H1 (cell line): ENCODE results near the gene DHPS. TPM values are rescaled to one million over a fixed set of nuclear protein-coding genes. Genes with fewer than 3 reads are reported as not detected.

Experiments
- CTCF ChIA-PET: fragments of 300-600 bp; sonication (Branson Sonifier 250); formaldehyde crosslinking; loops from one replicate; lab custom pipeline; 2021; ENCODE audit not compliant: partially characterized antibody; lab: Charles Lee
- POLR2A ChIA-PET: fragments of 300-600 bp; sonication (Branson Sonifier 250); formaldehyde crosslinking; loops from one replicate; lab custom pipeline; 2021; ENCODE audit warnings: inconsistent platforms; ENCODE audit not compliant: partially characterized antibody; lab: Charles Lee
- DNase-seq, 2 experiments: peaks; one replicate each; pipeline versions ENCODE4 v3.0.0 to v3.0.0-alpha.2; 2010 to 2022; ENCODE audit warnings: low spot score in 2 of 2, low read depth in 1 of 2, mixed read lengths in 1 of 2
- FAIRE-seq: peaks from 2 replicates; lab custom pipeline; 2011; peaks lifted over from hg19 to GRCh38; lab: Jason Lieb, UNC
- H2AFZ ChIP-seq: 2 replicates; pipeline ENCODE4 v1.8.1; 2012; ENCODE audit warnings: low read length, inconsistent platforms
- H2AK5ac ChIP-seq: 2 replicates; pipeline ENCODE4 v1.6.1; 2013; ENCODE audit warnings: low read depth, low read length
- H2BK120ac ChIP-seq: replicated peaks from 2 replicates; pipeline ENCODE3; 2013; ENCODE audit warnings: low read depth, low read length, inconsistent platforms
- H2BK12ac ChIP-seq: 2 replicates; pipeline ENCODE4 v1.6.1; 2013; ENCODE audit warnings: low read depth, low read length
- H2BK15ac ChIP-seq: 2 replicates; pipeline ENCODE4 v1.6.1; 2013; ENCODE audit warnings: low read length
- H2BK20ac ChIP-seq: 2 replicates; pipeline ENCODE4 v1.6.1; 2013; ENCODE audit warnings: low read length
- H2BK5ac ChIP-seq: 2 replicates; pipeline ENCODE4 v1.6.1; 2013; ENCODE audit warnings: low read depth, low read length
- H3K14ac ChIP-seq: 2 replicates; pipeline ENCODE4 v1.6.1; 2013; ENCODE audit warnings: inconsistent platforms; ENCODE audit not compliant: insufficient read length
- H3K18ac ChIP-seq: 2 replicates; pipeline ENCODE4 v1.6.1; 2013; ENCODE audit warnings: low read length; ENCODE audit errors: extremely low read depth
- H3K23ac ChIP-seq: 2 replicates; pipeline ENCODE4 v1.6.1; 2013; ENCODE audit warnings: inconsistent platforms; ENCODE audit not compliant: insufficient read length
- H3K23me2 ChIP-seq: 2 replicates; pipeline ENCODE4 v1.6.1; 2013; ENCODE audit warnings: low read depth, low read length
- H3K27ac ChIP-seq: 2 replicates; pipeline ENCODE4 v1.6.1; 2011; ENCODE audit warnings: low read depth, low read length, inconsistent platforms
- H3K27me3 ChIP-seq, 4 experiments: replicated peaks in 1 of 4; 1 replicate in 1 of 4; 2 replicates in 3 of 4; pipeline versions ENCODE4 v1.6.1 to v1.8.1; 2011 to 2013; ENCODE audit warnings: low read length in 3 of 4, mild to moderate bottlenecking in 3 of 4, inconsistent platforms in 2 of 4, mixed read lengths in 2 of 4, moderate library complexity in 1 of 4; ENCODE audit not compliant: control insufficient read depth in 3 of 4, insufficient read depth in 3 of 4; ENCODE audit errors: extremely low read depth in 1 of 4
- H3K36me3 ChIP-seq, 4 experiments: 2 replicates each; pipeline versions ENCODE4 v1.6.1 to v1.8.1; 2011 to 2013; ENCODE audit warnings: mild to moderate bottlenecking in 4 of 4, low read length in 3 of 4, moderate library complexity in 2 of 4, control low read depth in 1 of 4, inconsistent platforms in 1 of 4; ENCODE audit not compliant: insufficient read depth in 4 of 4, control insufficient read depth in 2 of 4
- H3K4ac ChIP-seq: replicated peaks from 2 replicates; pipeline ENCODE3; 2013; ENCODE audit warnings: low read length, low read depth, mixed read lengths, inconsistent platforms; ENCODE audit not compliant: insufficient read length
- H3K4me1 ChIP-seq, 4 experiments: replicated peaks in 1 of 4; 1 replicate in 1 of 4; 2 replicates in 3 of 4; pipeline versions ENCODE4 v1.6.1 to v1.8.1; 2011 to 2013; ENCODE audit warnings: low read length in 3 of 4, inconsistent platforms in 2 of 4, mixed read lengths in 1 of 4; ENCODE audit not compliant: insufficient read depth in 4 of 4, control insufficient read depth in 3 of 4
- H3K4me2 ChIP-seq, 2 experiments: 2 replicates each; pipeline versions ENCODE4 v1.6.1 to v1.8.1; 2011 to 2013; ENCODE audit warnings: low read depth in 2 of 2, low read length in 2 of 2, control low read depth in 1 of 2, inconsistent platforms in 1 of 2, mild to moderate bottlenecking in 1 of 2; ENCODE audit not compliant: insufficient read depth in 1 of 2
- H3K4me3 ChIP-seq, 4 experiments: fragments of 200-600, 300-600 bp in 1 of 4; sonication (generic), shearing (Covaris generic), sonication (Bioruptor Twin) in 1 of 4; 2 replicates each; pipeline versions ENCODE4 v1.5.1 to v1.8.1; 2011 to 2016; ENCODE audit warnings: low read length in 4 of 4, low read depth in 3 of 4, control low read depth in 2 of 4, inconsistent platforms in 2 of 4, mild to moderate bottlenecking in 2 of 4, mixed read lengths in 1 of 4, moderate library complexity in 1 of 4; ENCODE audit not compliant: insufficient read depth in 2 of 4; ENCODE audit errors: extremely low read depth in 1 of 4
- H3K56ac ChIP-seq: replicated peaks from 2 replicates; pipeline ENCODE3; 2013; ENCODE audit warnings: low read depth, mild to moderate bottlenecking, mixed read lengths, low read length, inconsistent platforms; ENCODE audit not compliant: insufficient read length
- H3K79me1 ChIP-seq: 2 replicates; pipeline ENCODE4 v1.6.1; 2013; ENCODE audit warnings: low read depth, low read length, control low read depth
- H3K79me2 ChIP-seq, 2 experiments: 2 replicates each; pipeline versions ENCODE4 v1.6.1 to v1.8.1; 2012 to 2013; ENCODE audit warnings: low read length in 2 of 2, mild to moderate bottlenecking in 2 of 2, inconsistent platforms in 1 of 2; ENCODE audit not compliant: insufficient read depth in 2 of 2, control insufficient read depth in 1 of 2
- H3K9ac ChIP-seq, 4 experiments: replicated peaks in 1 of 4; 1 replicate in 1 of 4; 2 replicates in 3 of 4; pipeline versions ENCODE4 v1.6.1 to v1.8.1; 2011 to 2013; ENCODE audit warnings: low read depth in 3 of 4, low read length in 3 of 4, control low read depth in 2 of 4, mild to moderate bottlenecking in 2 of 4, moderate library complexity in 2 of 4, inconsistent platforms in 1 of 4; ENCODE audit errors: extremely low read depth in 1 of 4
- H3K9me3 ChIP-seq, 2 experiments: 2 replicates each; pipeline versions ENCODE4 v1.6.1 to v1.8.1; 2012 to 2013; ENCODE audit warnings: mild to moderate bottlenecking in 2 of 2, moderate library complexity in 2 of 2, control low read depth in 1 of 2, inconsistent platforms in 1 of 2, low read depth in 1 of 2, low read length in 1 of 2, mixed read lengths in 1 of 2; ENCODE audit not compliant: insufficient read depth in 2 of 2
- H4K20me1 ChIP-seq, 2 experiments: replicated peaks in 1 of 2; 2 replicates each; pipeline versions ENCODE3 to v1.8.1; 2011 to 2013; ENCODE audit warnings: inconsistent platforms in 2 of 2, low read length in 2 of 2, mild to moderate bottlenecking in 1 of 2; ENCODE audit not compliant: insufficient read depth in 2 of 2, control insufficient read depth in 1 of 2
- H4K5ac ChIP-seq: 2 replicates; pipeline ENCODE4 v1.6.1; 2013; ENCODE audit warnings: low read length, low read depth, mixed read lengths, inconsistent platforms; ENCODE audit not compliant: insufficient read length
- H4K8ac ChIP-seq: 2 replicates; pipeline ENCODE4 v1.8.0; 2013; ENCODE audit warnings: mild to moderate bottlenecking, moderate library complexity, low read length, inconsistent platforms; ENCODE audit not compliant: insufficient read depth; ENCODE audit errors: extremely low read depth
- H4K91ac ChIP-seq: replicated peaks from 2 replicates; pipeline ENCODE3; 2013; ENCODE audit warnings: low read length, mixed read lengths, inconsistent platforms; ENCODE audit not compliant: insufficient read length
- BCL11A ChIP-seq, 2 experiments: IDR thresholded peaks; one replicate each; pipeline ENCODE4 v1.6.1; 2011; ENCODE audit warnings: low read depth in 2 of 2, low read length in 2 of 2, mild to moderate bottlenecking in 2 of 2
- BRCA1 ChIP-seq: IDR thresholded peaks from 2 replicates; pipeline ENCODE4 v1.6.1; 2012; ENCODE audit warnings: low read depth, low read length, improper control_type of control experiment
- CBX8 ChIP-seq: fragments of 300-800, 300-1000 bp; sonication (generic); IDR thresholded peaks from 2 replicates; pipeline ENCODE4 v1.7.1; 2016; ENCODE audit warnings: low read depth, low read length, borderline replicate concordance
- CHD2 ChIP-seq: IDR thresholded peaks from 2 replicates; pipeline ENCODE4 v1.6.1; 2012; ENCODE audit warnings: low read length, improper control_type of control experiment
- CTBP2 ChIP-seq: IDR thresholded peaks from 2 replicates; pipeline ENCODE4 v1.7.0; 2011; ENCODE audit warnings: borderline replicate concordance, mild to moderate bottlenecking, moderate library complexity, mixed read lengths, low read length; ENCODE audit not compliant: insufficient read depth, insufficient read length
- KDM1A ChIP-seq: fragments of 200-600, 300-600 bp; sonication (generic); IDR thresholded peaks from 2 replicates; pipeline ENCODE4 v1.7.1; 2016; ENCODE audit warnings: mild to moderate bottlenecking, low read length, borderline replicate concordance
- POLR2A ChIP-seq, 2 experiments: IDR thresholded peaks; 1 replicate in 1 of 2; 2 replicates in 1 of 2; pipeline ENCODE4 v1.6.1; 2011; ENCODE audit warnings: low read depth in 2 of 2, low read length in 2 of 2, mild to moderate bottlenecking in 2 of 2; ENCODE audit errors: control extremely low read depth in 1 of 2
- RAD21 ChIP-seq, 2 experiments: IDR thresholded peaks in 1 of 2; conservative IDR thresholded peaks in 1 of 2; 2 replicates each; pipeline ENCODE4 v1.6.1; 2011; ENCODE audit warnings: low read depth in 2 of 2, low read length in 2 of 2, improper control_type of control experiment in 1 of 2, inconsistent platforms in 1 of 2, mild to moderate bottlenecking in 1 of 2, moderate library complexity in 1 of 2
- SUZ12 ChIP-seq: fragments of 200-600 bp; sonication (generic); IDR thresholded peaks from 2 replicates; pipeline ENCODE4 v1.6.1; 2012; ENCODE audit warnings: mild to moderate bottlenecking, inconsistent platforms, low read length, moderate library complexity, mixed read lengths
- WGBS, 2 experiments: shearing (Covaris generic) in 1 of 2; methylation state at CpG; one replicate each; pipeline versions ENCODE4 v1.1.6 to v1.1.7; 2013 to 2015; ENCODE audit warnings: low lambda C conversion rate in 2 of 2, mixed read lengths in 2 of 2, inconsistent platforms in 1 of 2, low coverage in 1 of 2, missing lambda C conversion rate in 1 of 2; ENCODE audit not compliant: insufficient replicate concordance in 2 of 2, insufficient coverage in 1 of 2, insufficient read length in 1 of 2; ENCODE audit errors: extremely low coverage in 1 of 2, missing lambda C conversion rate in 1 of 2; 5-methylcytosine and 5-hydroxymethylcytosine counted together
- polyA plus RNA-seq, 7 experiments: library from polyadenylated mRNA; depleted of rRNA in 3 of 7; stranded (reverse) in 5 of 7; unstranded in 2 of 7; fragments of >200 nt in 5 of 7; fragments of 200-250 nt in 2 of 7; gene quantifications; 1 replicate in 5 of 7; 2 replicates in 1 of 7; 4 replicates in 1 of 7; pipeline versions ENCODE4 v1.2.1 to v1.2.3, GENCODE V29; 2011 to 2013; ENCODE audit warnings: missing spikeins in 2 of 7, mixed read lengths in 2 of 7
- total RNA-seq: library from RNA; stranded (reverse); fragmentation: NEBNext Ultra II Directional; extraction: Animal tissue kit (Norgen Biotek cat#: 25700); gene quantifications from 2 replicates; pipeline ENCODE4 v1.2.1, GENCODE V29; 2021

Gene DHPS
- total and polyA plus RNA-seq, 2 of the 8 experiments (the other 6 are each of a cell fraction or from before 2014, with no cell fraction given) = 86.6 to 99.6 TPM

- H3K4me3 ChIP-seq = no peak overlapping the region
- 92% methylated on average over 26 of the region's 26 CpGs; no CpG with 5 or more reads in 1 of the 2 experiments for WGBS, 2 experiments
These were observed 8.0 kb upstream of the DHPS start for GRCh38 chr19:12689581-12690216.

More at GRCh38 chr19:12689581-12690216, 8.0 kb upstream of the DHPS start:
- no peak overlapping the region for H2BK5ac ChIP-seq
- no peaks in the 10 kb centered on the region for H3K4me1 ChIP-seq
- H2BK120ac ChIP-seq = no peak overlapping the region
- H4K8ac ChIP-seq = no peak overlapping the region
- no peak overlapping the region for H2AK5ac ChIP-seq
- ChIA-PET POLR2A (interaction anchor here (1.1 to 9.2 kb wide), 3 partner anchors 11 to 68 kb away, joined by 3 to 93 read pairs (median 4); partner anchors contain the start of gene DHPS), CTCF (interaction anchor here (0.6 to 1.4 kb wide), 3 partner anchors 13 to 174 kb away, joined by 3 to 5 read pairs (median 4); no protein-coding TSS in a partner anchor)
- H3K36me3 ChIP-seq = no peaks in the 10 kb centered on the region
- H3K23me2 ChIP-seq = no peaks in the 10 kb centered on the region
- no peak overlapping the region for H3K4me2 ChIP-seq
- H3K23ac ChIP-seq = no peak overlapping the region
- TF ChIP-seq POLR2A (IDR thresholded peaks at IDR 0.05; ENCODE audit: control extremely low read depth in 1 of 2, low read depth in 2 of 2, low read length in 2 of 2) (no peak), RAD21 (IDR thresholded peaks at IDR 0.05 in 1 of 2, conservative IDR thresholded peaks at IDR 0.05 in 1 of 2; ENCODE audit: low read depth in 2 of 2, low read length in 2 of 2) (no peak), KDM1A (no peak), CTBP2 (no peak), SUZ12 (no peak), CHD2 (no peak), BRCA1 (no peak), CBX8 (no peak), BCL11A (IDR thresholded peaks at IDR 0.05; ENCODE audit: low read depth in 2 of 2, low read length in 2 of 2) (no peak)
- FAIRE-seq = no peak
- no peaks in the 10 kb centered on the region for H3K79me1 ChIP-seq
- peaks cover 0 to 8% of the 10 kb centered on the region in 2 experiments for H4K20me1 ChIP-seq
- H3K18ac ChIP-seq = no peak overlapping the region
- no peaks in the 10 kb centered on the region for H3K9me3 ChIP-seq
- H2BK15ac ChIP-seq = no peak overlapping the region
- H3K27ac ChIP-seq = no peak overlapping the region
- H3K27me3 ChIP-seq = no peaks in the 10 kb centered on the region
- H3K79me2 ChIP-seq = no peaks in the 10 kb centered on the region
- H4K91ac ChIP-seq = no peak overlapping the region
- H2BK20ac ChIP-seq = no peak overlapping the region
- no peak overlapping the region for H4K5ac ChIP-seq
- H3K14ac ChIP-seq = no peak overlapping the region
- no peak overlapping the region for H3K4ac ChIP-seq
- no peak overlapping the region for H3K56ac ChIP-seq
- H3K9ac ChIP-seq = no peak overlapping the region
- no peak overlapping the region for H2AFZ ChIP-seq
- no peak overlapping the region for H2BK12ac ChIP-seq
- no peak for DNase-seq
